DLD1 (cell line): ENCODE data around the gene ZNF652.
"Not testable (repeated sequence)": the region's sequence is repeated elsewhere in the genome, so short reads cannot be mapped to it uniquely, and the experiment has no call there.

ENCODE experiments used
- in situ Hi-C: cut with HindIII; loops from 2 replicates; pipeline ENCODE4 v1.10.0; 2017; ENCODE audit warnings: low sequenced_read_pairs

ZNF652 gene

DNA sequence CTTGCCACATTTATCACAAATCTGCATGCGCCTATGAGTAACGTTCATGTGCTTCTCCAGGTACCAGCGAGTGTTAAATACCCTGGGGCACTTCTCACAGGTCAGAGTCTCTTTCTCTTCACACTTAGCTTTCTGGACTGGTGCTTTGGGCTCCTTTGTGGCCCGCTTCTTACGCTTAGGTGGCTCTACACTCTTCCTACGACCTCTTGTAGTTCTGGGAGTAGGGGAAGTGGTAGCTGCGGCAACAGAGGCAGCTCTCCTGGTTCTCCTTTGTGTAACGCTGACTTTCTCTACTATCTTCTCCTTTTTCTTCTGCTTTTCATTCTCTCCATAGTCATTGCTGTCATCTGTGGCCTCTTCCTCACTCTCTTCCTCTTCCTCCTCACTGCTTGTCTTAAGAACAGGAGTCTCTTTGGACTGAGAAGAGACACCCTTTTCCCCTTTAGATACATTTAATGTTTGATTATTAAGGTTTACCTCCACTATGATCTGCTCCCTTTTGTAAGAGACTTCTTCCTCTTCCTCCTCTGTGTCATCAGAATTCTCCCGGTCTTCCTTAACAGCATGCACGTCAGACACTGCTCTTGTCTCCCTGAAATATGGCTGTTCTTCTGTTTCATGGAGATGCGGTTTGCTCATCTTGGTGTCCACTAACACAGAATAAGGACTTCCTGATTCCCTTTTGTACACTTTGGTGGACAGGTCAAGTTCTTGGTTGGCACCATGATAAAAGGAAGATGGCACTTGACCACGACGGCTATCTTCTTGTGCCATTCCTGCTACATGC lies 45.0 kb downstream of the ZNF652 start:
- in situ Hi-C loops, result no loop called here

- in situ Hi-C loops, result no loop called here
These were observed 45.8 kb downstream of the ZNF652 start for GRCh38 chr17:49316258-49316570.

- in situ Hi-C loops, result no loop called here
These were observed 46.3 kb downstream of the ZNF652 start for GRCh38 chr17:49315551-49316257.

DNA sequence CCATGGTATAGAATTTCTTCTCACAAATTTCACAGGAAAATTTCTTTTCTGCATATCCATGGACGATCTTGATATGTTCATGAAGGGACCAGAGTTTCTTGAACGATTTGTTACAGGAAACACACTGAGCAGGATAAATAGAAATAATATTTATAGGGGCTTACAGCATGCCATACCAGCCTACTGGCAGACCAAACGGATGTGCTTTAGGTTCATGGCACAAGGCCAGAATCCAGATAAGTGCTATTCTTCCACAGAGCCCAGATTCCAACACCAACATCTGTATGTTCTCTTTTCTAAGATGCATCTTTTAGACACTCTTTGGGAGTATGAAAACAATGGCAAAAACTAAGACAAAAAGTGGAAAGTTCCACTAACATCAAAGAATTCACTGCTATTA lies 49.3 kb downstream of the ZNF652 start:
- in situ Hi-C loops, result no loop called here

DNA sequence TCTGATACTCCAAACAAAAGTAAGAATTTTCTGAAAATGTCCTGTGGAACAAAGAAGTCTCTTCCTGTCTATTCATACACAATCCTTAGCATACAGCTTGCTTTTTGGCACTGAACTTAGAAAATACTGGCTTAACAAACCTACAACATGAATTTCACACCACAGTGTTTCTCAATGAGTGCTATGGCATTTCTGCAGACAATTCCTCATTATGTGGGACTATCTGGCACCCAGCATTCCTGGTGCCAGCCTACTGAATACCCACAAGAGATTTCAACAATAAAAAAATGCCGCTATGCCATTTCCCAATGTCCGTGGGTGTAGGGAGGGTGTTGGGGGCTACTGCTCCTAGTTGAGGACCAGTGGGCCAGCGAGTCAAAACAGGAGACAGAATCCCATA lies 62.1 kb downstream of the ZNF652 start:
- in situ Hi-C loops, result loop anchor here (10.0 kb wide), 1 partner anchor 205 kb away; no protein-coding TSS in a partner anchor

DNA sequence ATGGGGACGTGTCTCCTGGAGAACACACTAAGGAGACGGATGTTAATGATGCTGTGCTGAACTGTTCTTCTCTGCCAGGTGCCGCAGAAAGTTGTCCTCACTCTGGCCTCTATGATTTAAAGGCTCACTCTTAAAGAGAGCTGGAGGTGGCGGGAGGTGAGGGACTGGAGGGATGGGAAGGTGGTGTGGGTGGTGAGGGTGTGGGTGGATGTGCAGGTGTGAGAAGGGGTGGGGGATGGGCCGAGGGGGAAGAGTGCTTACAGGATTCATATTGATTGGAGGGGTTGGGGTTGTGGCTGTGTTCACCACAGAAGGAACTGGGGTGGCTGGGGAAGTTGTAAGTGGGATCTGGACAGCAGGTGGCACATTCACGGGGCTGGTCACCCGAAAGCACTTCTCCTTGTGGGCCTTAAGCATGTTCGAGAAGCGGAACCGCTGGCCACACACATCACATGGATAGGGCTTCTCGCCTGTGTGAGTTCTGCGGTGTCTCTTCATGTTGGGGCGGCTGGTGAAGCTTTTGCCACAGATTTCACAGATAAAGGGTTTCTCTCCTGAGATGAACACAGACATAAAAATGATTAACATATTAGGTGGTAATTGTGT lies 63.6 kb downstream of the ZNF652 start:
- in situ Hi-C loops, result loop anchor here (10.0 kb wide), 1 partner anchor 206 kb away; no protein-coding TSS in a partner anchor

DNA sequence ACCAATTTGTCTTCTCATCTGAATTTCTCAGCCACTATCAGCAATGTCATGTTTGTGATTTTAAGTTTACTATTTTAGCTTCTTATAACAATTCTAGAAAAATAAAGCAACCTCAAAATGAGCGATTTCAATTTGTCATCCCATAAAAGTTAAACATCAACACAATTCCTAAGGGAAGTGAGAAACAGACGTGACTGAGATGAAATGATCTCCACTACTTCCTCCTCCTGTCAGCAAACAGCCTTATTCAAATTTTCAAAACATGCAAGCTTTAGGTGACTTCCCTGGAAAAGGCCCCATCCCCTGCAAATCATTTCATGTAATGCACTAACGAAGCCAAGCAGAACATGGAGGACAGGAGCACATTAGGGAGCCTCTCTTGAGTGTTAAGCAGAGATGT lies 64.9 kb downstream of the ZNF652 start:
- in situ Hi-C loops, result loop anchor here (10.0 kb wide), 1 partner anchor 208 kb away; no protein-coding TSS in a partner anchor

GRCh38 chr17:49294122-49294521 lies 67.9 kb downstream of the ZNF652 start:
- in situ Hi-C loops, result loop anchor here (10.0 kb wide), 1 partner anchor 211 kb away; no protein-coding TSS in a partner anchor

DNA sequence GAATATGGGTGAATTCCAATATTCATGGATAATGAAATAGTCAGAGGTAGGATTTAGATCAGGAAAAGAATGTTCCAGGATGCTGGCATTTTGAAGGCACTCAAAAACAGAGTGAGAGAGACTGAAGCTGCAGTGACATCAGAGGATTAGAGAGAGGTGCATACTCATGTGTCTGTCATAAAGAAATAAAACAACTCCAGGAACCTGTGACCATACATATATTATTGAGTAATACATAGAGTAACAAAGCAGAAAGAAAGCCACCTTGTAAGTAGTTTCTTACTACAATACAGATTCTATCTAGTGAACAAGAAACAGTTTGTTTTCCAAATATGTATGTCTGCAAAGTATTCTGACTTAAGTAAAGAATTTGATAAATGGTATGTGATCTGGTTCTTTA lies 69.1 kb downstream of the ZNF652 start:
- in situ Hi-C loops, result loop anchor here (10.0 kb wide), 1 partner anchor 212 kb away; no protein-coding TSS in a partner anchor

DNA sequence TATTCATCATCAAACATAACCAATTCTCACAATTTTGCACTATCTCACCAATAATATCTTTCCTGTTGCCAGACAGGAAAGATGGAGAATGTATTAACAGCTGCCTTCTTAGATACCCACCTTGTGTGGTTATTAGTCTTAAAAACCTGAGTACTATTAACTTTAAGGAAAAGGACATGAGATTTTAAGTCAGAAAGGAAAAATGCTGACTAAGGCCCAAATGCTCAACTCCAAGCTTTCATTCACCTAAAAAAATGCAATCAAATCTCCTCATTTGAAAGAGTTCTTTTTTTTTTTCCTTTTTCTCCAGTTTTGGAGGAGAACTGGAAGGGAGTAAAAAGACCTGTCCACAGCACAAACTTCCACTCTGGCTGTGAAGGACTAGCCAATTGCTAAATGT lies 70.1 kb downstream of the ZNF652 start:
- in situ Hi-C loops, result loop anchor here (10.0 kb wide), 1 partner anchor 213 kb away; no protein-coding TSS in a partner anchor

GRCh38 chr17:49290690-49291359 lies 71.2 kb downstream of the ZNF652 start:
- in situ Hi-C loops, result loop anchor here (10.0 kb wide), 1 partner anchor 214 kb away; no protein-coding TSS in a partner anchor

- in situ Hi-C loops, result no loop called here
These were observed 73.7 kb downstream of the ZNF652 start for GRCh38 chr17:49288388-49288787.

DNA sequence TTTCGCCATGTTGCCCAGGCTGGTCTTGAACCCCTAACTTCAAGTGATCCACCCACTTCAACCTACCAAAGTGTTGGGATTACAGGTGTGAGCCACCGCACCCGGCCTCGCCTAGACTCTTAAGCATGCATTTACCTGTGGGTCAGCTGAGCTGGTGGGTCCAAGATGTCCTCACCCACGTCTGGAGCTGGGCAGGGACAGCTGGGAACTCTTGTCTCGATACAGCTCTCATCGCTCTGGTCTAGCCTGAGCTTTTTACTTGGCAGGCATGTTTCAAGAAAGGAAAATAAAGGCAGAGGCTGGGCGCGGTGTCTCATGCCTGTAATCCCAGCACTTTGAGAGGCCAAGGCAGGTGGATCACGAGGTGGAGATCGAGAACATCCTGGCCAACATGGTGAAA lies 74.6 kb downstream of the ZNF652 start:
- in situ Hi-C loops, result no loop called here

- in situ Hi-C loops, result not testable (repeated sequence)
These were observed 75.6 kb downstream of the ZNF652 start for GRCh38 chr17:49286261-49286973.

GRCh38 chr17:49285716-49286115 lies 76.3 kb downstream of the ZNF652 start:
- in situ Hi-C loops, result no loop called here

DNA sequence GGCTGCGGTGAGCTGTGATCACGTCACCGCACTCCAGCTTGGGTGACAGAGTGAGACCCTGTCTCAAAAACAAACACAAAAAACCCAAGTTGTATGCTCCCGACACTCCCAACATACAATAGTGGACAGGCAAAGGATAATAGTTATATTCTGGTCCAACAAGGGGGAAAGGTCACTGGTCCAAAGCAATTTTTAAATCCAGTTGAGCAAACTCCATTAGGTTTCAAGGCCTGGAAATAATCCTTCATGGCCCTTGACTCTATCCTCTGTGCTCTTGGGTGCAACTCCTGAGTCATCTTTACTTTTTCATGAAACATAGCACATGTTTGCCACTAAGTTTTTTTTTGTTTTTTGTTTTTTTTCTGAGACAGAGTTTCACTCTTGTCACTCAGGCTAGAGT lies 81.1 kb downstream of the ZNF652 start:
- in situ Hi-C loops, result no loop called here

GRCh38 chr17:49280061-49280460 lies 82.0 kb downstream of the ZNF652 start:
- in situ Hi-C loops, result no loop called here

DNA sequence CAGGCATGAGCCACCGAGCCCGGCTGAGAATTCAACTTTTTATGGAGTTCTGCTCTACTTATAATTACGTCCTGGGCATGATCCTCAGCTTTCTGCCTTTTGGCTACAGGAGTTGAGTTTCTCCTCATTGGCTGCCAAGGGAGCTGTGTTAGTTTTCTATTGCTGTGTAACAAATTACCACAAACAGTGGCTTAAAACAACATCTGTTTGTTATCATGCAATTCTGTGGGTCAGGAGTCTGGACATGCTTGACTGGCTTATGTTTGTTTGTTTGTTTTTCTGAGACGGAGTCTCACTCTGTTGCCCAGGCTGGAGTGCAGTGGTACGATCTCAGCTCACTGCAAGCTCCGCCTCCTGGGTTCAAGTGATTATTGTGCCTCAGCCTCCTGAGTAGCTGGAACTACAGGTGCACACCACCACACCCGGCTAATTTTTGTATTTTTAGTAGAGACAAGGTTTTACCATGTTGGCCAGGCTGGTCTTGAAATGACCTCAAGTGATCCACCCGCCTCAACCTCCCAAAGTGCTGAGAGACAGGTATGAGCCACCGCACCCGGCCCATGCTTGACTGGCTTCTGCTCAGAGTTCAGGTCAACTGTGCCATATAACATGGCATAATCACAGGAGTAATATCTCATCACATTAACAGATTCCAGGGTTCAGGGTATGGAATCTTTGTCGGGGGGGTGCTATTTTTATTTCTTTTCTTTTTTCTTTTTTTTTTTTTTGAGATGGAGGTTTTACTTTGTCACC lies 82.6 kb downstream of the ZNF652 start:
- in situ Hi-C loops, result not testable (repeated sequence)

GRCh38 chr17:49278076-49278475 lies 84.0 kb downstream of the ZNF652 start:
- in situ Hi-C loops, result no loop called here

DNA sequence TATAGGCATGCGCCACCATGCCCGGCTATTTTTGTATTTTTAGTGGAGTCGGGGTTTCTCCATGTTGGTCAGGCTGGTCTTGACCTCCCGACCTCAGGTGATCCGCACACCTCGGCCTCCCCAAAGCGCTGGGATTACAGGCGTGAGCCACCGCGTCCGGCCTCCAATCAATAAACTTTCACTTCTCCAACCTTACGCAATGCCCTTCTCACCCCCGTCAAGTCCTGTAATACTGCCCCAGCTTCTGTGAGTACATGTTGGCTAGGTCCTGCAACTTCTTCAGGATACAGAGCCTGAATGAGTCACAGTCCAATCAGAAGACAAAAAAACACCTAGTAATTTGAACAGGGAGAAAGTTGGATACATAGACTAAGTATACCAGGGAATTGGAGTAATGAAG lies 84.4 kb downstream of the ZNF652 start:
- in situ Hi-C loops, result no loop called here
